HL-60/S4 (cell line): ENCODE results near the gene ATAD3A.
"Not testable (repeated sequence)": the region's sequence is repeated elsewhere in the genome, so short reads cannot be mapped to it uniquely, and the experiment has no call there.

Source experiments
- in situ Hi-C: fragments of 300-500 bp; cut with MboI; formaldehyde crosslinking; loops from 2 replicates; pipeline ENCODE4 v1.14.3; 2022; ENCODE audit warnings: low sequenced_read_pairs

Gene ATAD3A

DNA sequence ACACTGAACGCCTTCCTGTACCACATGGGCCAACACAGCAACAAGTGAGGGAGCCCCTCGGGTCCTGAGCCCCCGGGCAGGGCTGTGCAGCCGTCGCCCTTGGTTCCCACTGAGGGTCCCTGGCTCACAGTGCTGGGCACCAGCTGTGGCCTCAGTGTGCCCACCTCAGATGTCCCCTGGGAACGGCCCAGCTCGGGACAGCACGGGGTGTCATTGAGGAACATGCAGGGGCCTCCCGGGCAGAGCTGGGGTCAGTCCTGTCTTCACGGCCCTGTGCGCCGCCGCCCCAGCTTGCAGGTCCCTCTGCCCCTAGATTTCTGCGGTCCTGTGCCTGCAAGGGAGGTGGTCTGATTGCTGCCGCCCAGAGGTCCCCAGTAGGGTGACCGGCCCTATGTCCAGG lies 22.7 kb upstream of the ATAD3A start:
- in situ Hi-C loops, result no loop called here

DNA sequence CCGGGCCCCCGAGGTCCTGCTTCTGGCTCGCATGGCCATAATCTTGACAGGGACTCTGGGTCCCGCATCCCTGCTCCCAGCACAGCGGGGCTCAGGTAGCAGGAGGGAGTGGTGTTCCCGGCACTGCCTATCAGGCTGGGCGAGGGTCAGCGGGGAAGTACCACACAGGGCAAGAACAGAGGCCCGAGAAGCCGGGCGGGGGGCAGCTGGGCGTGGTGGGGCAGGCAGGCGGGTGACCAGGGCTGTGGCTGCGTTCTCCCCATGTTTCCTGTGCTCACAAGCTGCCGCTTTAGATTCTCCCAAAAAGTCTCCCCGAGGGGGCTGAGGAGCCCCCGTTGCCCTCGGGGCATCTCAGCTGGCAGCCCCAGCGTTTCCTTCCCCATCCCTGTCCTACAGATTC lies 22.1 kb upstream of the ATAD3A start:
- in situ Hi-C loops, result no loop called here

DNA sequence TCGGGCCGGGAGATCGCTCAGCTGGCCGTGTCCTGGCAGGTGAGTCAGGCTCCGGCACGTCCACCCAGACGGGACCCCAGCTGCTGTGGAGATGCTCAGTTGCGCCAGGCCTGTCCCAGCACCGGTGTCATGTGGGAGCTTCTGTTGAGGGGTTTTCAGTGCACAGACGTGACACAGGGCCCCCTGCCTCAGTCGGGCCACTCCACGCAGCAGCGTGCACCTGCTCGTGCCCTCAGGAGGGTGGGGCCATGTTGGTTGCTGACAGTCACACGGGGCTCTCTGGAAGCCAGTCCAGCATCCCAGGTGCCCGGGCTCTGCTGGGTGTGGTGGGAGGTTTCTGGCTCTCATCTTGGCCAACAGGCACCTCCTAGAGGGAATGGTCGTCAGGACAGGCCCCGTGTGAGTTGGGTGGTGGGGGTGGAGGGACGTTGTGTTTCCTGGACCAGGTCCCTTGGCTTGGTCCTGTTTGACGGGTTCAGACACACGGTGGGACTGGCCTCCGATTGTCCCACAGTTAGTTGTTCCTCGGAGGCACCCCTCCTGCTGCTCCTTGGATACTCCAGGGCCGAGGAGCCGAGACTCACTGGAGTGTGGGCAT lies 21.2 kb upstream of the ATAD3A start:
- in situ Hi-C loops, result no loop called here

DNA sequence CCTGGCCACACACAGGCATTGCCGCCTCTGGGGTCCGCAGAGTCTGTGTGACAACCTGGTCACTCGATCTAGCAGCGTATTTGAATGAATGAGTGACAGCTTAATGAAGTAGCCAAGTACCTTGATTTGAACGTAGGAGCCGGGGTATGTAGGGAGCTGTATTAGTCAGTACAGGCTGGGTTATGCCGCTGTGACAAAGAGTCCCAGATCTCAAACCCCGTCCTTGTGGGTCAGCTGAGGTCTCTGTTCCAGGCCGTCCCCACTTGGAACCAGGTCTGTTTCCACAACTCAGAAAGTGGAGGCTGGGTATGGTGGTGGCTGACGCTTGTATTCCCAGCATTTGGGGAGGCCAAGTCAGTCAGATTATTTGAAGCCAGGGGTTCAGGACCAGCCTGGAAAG lies 20.4 kb upstream of the ATAD3A start:
- in situ Hi-C loops, result no loop called here

DNA sequence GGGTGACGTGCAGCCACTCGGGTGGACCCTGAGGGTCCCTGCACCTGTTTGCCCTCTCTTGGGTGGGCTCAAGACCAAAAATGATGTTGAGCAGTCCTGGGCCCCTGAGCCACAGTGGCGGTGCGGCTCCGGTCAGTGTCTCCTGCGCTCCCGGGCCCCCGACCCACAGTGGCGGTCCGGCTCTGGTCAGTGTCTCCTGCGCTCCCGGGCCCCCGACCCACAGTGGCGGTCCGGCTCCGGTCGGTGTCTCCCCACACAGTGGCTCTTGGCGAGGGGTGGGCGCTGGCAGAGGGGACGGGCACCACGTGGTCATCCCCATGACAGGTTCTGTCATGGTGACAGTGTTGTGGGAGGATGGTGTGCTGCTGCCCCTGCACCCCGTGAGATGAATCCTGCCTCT lies 17.7 kb upstream of the ATAD3A start:
- in situ Hi-C loops, result not testable (repeated sequence)

DNA sequence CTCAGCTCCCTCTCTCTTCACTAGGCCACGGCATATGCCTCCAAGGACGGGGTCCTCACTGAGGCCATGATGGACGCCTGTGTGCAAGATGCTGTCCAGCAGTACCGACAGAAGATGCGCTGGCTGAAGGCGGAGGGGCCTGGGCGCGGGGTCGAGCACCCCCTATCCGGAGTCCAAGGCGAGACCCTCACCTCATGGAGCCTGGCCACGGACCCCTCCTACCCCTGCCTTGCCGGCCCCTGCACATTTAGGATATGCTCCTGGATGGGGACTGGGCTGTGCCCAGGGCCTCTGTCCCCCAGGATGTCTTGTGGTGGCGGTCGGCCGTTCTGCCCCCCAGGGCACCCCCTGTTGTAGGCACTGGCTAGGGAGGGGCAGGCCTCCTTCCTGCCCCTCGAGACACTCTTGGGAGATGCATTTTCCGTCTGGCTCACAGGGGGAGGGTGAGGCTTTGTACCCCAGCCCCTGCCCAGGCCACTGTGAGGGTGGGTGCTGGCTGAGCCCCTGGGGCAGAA lies 16.4 kb upstream of the ATAD3A start:
- in situ Hi-C loops, result not testable (repeated sequence)

DNA sequence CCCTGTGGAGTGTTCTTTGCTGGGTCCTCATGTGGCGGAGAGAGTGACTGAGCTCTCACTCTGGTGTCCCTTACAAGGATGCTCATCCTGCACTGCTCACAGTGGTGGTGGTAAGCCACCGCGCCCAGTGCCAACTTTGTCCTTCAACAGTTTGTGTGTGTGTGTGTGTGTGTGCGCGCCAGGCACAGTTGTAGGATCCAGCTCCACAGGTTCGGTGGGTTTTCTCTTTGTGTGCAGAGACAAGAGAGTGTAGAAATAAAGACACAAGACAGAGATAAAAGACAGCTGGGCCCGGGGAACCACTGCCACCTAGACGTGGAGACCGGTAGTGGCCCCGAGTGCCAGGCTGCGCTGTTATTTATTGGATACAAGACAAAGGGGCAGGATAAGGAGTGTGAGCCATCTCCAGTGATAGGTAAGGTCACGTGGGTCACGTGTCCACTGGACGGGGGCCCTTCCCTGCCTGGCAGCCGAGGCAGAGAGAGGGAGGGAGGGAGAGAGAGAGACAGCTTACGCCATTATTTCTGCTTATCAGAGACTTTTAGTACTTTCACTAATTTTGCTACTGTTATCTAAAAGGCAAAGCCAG lies 7.1 kb upstream of the ATAD3A start:
- in situ Hi-C loops, result not testable (repeated sequence)

DNA sequence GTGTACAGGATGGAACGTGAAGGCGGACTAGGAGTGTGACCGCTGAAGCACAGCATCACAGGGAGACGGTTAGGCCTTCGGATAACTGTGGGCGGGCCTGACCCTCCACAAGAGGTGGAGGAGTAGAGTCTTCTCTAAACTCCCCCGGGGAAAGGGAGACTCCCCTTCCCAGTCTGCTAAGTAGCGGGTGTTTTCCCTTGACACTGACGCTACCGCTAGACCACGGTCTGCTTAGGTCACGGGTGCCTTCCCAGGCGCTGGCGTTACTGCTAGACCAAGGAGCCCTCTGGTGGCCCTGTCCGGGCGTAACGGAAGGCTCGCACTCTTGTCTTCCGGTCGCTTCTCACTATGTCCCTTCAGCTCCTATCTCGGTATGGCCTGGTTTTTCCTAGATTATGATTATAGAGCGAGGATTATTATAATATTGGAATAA lies 6.6 kb upstream of the ATAD3A start:
- in situ Hi-C loops, result not testable (repeated sequence)

DNA sequence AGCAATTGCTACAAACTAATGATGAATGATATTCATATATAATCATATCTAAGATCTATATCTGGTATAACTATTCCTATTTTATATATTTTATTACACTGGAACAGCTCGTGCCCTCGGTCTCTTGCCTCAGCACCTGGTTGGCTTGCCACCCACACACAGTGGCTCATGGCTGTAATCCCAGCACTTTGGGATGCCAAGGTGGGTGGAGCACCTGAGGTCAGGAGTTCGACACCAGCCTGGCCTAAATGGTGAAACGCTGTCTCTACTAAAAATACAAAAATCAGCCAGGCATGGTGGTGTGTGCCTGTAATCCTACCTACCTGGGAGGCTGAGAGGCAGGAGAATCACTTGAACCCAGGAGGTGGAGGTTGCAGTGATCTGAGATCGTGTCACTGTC lies 6.2 kb upstream of the ATAD3A start:
- in situ Hi-C loops, result not testable (repeated sequence)

DNA sequence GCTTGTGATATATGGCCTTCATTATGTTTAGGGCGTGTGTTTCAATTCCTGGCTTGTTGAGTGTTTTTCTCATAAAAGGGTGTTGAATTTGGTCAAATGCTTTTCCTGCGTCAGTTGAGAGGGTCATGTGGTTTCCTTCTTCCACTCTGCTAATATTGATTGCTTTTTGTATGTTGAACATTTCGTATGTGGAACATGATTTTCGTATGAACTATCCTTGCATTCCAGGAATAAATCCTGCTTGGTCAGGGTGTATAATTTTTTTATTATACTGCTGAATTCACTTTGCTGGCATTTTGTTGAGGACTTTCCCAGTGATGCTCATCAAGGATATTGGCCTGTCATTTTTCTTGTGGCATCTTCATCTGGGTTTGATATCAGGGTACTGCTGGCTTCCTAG lies 4.7 kb upstream of the ATAD3A start:
- in situ Hi-C loops, result no loop called here

DNA sequence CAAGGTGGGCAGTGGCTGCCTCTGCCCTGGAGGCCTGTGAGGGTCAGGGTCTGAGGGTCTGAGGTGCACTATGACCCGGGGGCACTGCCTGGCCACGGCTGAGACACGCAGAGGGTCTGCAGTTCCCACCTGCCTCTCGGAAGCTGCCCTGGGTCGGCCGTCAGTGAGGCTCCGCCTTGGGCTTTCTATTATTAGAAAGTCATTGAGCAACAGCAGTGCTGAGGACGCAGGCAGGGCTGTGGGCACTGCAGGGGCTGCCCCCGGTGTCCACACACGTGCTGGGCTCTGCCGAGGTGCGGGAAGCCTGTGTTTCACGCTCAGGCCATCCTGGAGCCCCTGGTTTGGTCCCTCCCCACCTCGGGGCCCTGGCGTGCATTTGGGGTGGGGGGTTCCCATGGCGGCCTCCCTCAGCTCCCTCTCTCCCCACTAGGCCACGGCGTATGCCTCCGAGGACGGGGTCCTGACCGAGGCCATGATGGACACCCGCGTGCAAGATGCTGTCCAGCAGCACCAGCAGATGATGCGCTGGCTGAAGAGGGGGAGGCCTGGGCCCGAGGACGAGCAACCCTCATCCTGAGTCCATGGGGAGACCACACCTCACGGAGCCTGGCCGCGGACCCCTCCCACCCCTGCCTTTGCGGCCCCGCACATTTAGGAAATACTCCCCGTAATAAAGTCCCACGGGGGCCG lies 3.0 kb upstream of the ATAD3A start:
- in situ Hi-C loops, result not testable (repeated sequence)

DNA sequence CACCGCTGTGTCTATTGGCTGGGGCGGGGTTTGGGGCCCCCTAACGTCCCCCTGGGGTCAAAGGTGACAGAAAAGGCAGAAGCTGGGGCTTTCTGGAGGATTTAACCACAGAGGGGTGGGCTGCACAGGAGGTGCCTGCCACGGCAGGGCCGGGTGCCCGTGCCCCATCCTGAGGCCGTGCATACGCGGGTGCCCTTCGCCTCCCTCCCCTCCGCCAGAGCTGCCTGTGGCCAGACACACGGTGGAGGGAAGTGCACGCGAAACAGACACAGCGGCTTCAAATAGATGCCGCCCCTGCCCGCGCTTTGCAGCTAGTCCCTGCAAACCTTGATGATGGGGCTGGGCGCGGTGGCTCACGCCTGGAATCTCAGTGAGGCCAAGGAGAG lies 2.5 kb upstream of the ATAD3A start:
- in situ Hi-C loops, result not testable (repeated sequence)

DNA sequence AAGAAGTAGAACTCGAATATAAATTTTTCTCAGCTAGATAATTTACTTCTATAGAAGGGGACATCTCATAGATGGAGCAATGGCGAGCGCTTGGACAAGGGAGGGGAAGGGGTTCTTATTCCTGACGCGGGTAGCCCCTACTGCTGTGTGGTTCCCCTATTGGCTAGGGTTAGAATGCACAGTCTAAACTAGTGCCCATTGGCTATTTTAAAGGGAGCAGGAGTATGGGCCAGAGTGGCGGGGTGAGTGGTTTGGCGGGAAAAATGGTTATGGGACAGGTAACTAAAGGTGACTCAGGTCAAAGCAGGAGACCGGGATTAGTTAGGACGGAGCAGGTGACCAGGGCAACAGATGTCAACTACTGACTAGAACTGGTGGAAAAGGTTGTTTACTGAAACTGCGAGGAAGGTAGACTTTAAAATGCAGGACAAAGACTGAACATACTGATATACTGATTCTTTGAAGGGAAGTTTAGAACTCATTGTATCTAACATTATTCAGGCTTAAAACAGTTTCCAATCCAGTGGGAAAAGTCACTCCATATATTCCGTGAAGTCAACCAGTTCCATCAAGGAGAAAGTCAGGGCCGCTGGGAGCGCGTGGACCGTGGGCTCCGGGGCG lies 940 bp upstream of the ATAD3A start:
- in situ Hi-C loops, result no loop called here

DNA sequence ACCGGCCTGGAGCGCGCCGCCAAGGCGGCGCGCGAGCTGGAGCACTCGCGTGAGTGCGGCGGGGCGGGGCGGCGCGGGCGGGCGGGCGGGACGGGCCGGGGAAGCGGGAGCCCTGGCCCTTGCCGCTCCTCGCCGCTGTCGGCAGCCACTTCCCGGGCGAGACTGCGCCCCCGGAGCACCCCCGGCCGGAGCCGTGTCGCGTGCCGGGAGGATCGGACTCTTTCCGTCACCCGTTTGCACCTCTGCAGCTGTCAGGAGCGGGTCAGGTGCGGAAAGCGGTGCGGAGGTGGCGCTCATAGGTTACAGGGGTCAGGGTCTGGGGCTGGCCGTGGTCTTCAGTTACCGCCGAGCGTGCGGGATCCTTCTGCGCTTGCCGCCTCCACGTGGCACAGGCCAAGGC lies 463 bp downstream of the ATAD3A start:
- in situ Hi-C loops, result not testable (repeated sequence)

DNA sequence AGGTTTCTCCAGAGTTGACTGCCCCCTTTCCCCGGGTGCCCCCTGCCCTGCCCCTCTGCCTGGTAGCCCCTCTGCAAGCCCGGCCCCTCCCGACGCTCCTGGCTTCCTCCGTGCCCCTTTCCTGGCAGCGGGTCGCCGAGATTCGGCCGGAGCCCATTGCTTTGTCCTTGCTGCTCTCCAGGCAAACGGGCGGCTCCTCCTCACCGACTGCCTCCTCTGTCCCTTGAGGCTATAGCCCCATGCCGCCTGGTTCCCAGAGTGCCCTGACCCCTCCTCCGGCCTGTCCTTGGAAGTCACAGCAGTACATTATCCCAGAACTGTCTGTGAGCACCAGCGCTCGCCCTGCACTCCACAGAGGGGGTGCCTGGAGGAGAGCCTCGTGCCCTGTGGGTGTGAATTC lies 1.7 kb downstream of the ATAD3A start:
- in situ Hi-C loops, result not testable (repeated sequence)

DNA sequence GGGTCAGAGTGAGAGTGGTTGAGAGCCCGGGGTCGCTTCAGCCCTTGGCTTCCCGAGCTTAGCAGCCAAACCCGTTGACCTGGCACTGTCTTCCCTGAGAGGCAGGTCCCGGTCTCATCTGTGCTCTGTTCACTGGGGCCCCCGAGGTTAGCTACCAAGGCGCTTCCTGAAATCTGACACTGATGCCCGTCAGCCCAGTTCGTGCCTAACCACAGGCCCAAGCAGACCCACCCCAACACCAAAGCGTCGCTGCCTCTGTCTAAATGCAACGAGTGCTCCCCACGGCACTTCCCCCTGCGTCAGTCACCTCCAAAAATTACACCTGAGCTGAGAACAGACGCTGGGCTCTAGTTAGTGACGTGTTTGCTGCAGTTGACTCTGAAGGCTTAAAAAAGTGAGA lies 2.4 kb downstream of the ATAD3A start:
- in situ Hi-C loops, result not testable (repeated sequence)

DNA sequence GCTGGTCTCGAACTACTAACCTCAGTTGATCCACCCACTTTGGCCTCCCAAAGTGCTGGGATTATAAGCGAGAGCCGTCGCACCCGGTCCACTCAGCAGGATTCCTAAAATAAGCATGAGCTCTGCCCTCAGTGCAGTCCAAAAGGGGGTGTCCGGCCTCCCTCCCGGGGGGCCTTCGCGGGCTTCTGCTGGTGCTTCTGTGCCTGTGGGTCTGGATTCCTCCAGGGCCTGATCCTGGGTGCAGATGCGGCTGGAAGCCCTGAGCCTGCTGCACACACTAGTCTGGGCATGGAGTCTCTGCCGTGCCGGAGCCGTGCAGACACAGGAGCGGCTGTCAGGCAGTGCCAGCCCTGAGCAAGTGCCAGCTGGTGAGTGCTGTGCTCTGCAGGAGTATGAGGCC lies 5.0 kb downstream of the ATAD3A start:
- in situ Hi-C loops, result not testable (repeated sequence)

DNA sequence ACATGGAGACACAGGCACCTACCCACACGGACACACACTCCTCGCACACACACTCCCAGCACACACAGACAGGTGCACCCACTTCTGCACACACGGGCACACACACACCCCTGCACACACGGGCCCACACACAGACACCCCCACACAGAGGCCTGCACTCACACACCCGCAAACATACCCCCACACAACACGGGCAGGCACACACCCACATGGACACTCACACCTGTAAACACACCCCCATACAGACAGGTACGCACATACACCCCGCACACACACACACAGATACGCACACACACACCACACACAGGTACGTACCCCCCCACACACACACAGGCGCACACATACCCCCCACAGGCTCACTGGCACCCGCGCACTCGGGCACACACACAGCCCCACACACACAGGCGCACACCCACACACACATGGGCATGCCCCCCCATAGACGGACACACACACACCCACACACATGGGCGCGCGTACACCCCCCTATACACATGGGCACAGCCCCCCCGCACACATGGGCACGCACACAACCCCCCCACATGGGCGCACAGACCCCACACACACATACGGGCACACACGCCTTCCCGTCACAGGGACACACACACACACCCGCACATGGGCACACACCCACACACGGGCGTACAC lies 6.1 kb downstream of the ATAD3A start:
- in situ Hi-C loops, result no loop called here

DNA sequence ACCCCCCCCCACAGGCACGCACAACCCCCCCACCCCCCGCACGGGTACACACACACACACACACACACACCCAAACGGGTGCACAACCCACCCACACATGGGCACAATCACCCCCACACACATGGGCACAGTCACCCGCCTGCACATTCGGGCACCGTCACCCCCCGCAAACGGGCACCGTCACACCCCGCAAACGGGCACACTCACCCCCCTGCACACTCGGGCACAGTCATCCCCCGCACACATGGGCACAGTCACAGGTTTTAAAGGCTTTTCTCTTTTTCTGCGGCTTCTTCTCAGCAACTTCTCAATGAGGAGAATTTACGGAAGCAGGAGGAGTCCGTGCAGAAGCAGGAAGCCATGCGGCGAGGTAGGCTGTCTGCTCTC lies 6.7 kb downstream of the ATAD3A start:
- in situ Hi-C loops, result not testable (repeated sequence)

DNA sequence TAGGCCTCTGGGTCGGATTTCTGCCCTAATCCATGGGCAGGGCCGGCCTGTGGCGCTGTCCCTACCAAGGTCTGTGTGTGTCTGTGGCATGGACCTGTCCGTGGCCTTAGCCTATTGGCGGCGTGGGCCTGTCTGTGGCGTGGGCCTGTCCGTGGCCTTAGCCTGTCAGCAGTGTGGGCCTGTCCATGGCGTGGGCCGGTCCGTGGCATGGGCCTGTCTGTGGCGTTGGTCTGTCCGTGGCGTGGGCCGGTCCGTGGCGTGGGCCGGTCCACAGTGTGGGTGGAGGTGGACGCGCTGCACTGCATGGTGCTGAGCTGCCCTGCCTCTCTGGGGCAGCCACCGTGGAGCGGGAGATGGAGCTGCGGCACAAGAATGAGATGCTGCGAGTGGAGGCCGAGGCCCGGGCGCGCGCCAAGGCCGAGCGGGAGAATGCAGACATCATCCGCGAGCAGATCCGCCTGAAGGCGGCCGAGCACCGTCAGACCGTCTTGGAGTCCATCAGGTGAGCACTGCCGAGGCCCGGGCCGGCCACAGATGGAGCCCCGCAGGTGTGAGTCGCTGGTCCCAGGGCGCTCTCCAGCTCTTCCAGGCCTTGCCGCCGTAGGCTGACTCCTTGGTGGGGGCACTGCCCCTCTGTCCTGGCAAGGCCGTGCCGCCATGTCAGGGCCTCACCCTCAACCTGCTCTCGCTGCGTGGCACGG lies 8.0 kb downstream of the ATAD3A start:
- in situ Hi-C loops, result not testable (repeated sequence)

DNA sequence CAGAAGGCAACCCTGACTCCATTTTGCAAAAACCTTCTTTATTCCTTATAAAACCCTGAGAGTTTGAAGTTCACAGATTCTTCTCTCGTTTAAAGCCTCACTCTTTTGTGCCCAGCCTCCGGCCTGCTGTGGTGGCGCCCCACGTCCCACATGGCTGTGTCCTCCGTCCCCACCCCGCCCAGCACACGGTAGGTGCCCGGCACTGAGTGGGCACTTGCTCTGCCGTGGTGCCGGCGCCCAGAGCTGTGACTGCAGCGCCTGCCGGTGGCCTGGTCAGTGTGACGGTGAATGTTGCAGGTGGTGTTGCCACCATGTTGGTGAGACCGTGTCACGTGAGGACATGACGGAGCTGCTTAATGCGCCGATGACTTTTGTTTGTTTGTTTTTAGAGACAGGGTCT lies 9.4 kb downstream of the ATAD3A start:
- in situ Hi-C loops, result no loop called here
